ENCODE measurements around the gene ADARB1. TPM values are rescaled to one million over a fixed set of nuclear protein-coding genes. Genes with fewer than 3 reads are reported as not detected.
A peak's percentile ranks its signal among the peaks of the same experiment; 100 is the strongest.

Gene ADARB1
- total and polyA plus RNA-seq, 2 experiments from 2014 or later: 9.4 to 14.0 TPM

- Histone ChIP-seq H3K27me3 (no peaks in the 10 kb centered on the region), H3K4me3 (no peak overlapping the region), H3K27ac (no peak overlapping the region), H3K36me3 (peaks cover 10% of the 10 kb centered on the region), H3K4me1 (ENCODE audit: low read depth) (no peaks in the 10 kb centered on the region), H3K9me3 (ENCODE audit: low read depth) (no peaks in the 10 kb centered on the region)
- DNase-seq (ENCODE audit: low read depth in 1 of 2, low spot score in 1 of 2): no peak
- TF ChIP-seq, protein P1, sequence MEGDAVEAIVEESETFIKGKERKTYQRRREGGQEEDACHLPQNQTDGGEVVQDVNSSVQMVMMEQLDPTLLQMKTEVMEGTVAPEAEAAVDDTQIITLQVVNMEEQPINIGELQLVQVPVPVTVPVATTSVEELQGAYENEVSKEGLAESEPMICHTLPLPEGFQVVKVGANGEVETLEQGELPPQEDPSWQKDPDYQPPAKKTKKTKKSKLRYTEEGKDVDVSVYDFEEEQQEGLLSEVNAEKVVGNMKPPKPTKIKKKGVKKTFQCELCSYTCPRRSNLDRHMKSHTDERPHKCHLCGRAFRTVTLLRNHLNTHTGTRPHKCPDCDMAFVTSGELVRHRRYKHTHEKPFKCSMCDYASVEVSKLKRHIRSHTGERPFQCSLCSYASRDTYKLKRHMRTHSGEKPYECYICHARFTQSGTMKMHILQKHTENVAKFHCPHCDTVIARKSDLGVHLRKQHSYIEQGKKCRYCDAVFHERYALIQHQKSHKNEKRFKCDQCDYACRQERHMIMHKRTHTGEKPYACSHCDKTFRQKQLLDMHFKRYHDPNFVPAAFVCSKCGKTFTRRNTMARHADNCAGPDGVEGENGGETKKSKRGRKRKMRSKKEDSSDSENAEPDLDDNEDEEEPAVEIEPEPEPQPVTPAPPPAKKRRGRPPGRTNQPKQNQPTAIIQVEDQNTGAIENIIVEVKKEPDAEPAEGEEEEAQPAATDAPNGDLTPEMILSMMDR (IDR thresholded peaks at IDR 0.05; ENCODE audit: low read depth, low read length): no peak
Measured at GRCh38 chr21:45202889-45203288, 128.5 kb downstream of the ADARB1 start.

DNA sequence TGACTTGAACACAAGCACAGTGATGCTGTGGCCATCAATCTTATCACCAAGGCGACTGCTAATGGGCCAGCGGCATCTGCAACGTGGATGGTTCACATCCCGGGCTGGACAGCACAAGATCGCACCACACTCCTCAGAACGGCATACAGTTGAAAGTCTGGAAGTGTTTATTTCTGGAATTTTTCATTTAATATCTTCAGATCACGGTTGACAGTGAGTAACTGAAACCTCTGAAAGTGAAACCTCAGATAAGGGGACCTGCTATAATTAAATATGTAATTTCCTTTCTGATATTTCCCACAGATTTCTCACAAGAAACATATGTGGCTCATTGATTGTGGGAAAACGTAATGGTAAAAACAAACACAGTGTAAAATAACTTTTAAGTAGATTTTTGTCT lies 129.6 kb downstream of the ADARB1 start:
- no peaks in the 10 kb centered on the region for H3K9me3 ChIP-seq (ENCODE audit: low read depth)
- TF ChIP-seq, protein P1 (IDR thresholded peaks at IDR 0.05; ENCODE audit: low read depth, low read length): no peak
- no peak overlapping the region for H3K4me3 ChIP-seq
- peaks cover 10% of the 10 kb centered on the region for H3K36me3 ChIP-seq
- DNase-seq (ENCODE audit: low read depth in 1 of 2, low spot score in 1 of 2): no peak
- H3K27ac ChIP-seq: no peak overlapping the region
- no peaks in the 10 kb centered on the region for H3K27me3 ChIP-seq
- no peaks in the 10 kb centered on the region for H3K4me1 ChIP-seq (ENCODE audit: low read depth)

- Histone ChIP-seq H3K4me1 (ENCODE audit: low read depth) (no peaks in the 10 kb centered on the region), H3K27me3 (no peaks in the 10 kb centered on the region), H3K27ac (no peak overlapping the region), H3K9me3 (ENCODE audit: low read depth) (no peaks in the 10 kb centered on the region), H3K36me3 (peaks cover 10% of the 10 kb centered on the region), H3K4me3 (no peak overlapping the region)
- DNase-seq (ENCODE audit: low read depth in 1 of 2, low spot score in 1 of 2): no peak
- TF ChIP-seq, protein P1 (IDR thresholded peaks at IDR 0.05; ENCODE audit: low read depth, low read length): no peak
Measured at GRCh38 chr21:45204395-45204794, 130.0 kb downstream of the ADARB1 start.

- Histone ChIP-seq H3K9me3 (ENCODE audit: low read depth) (no peaks in the 10 kb centered on the region), H3K4me1 (ENCODE audit: low read depth) (peaks cover 6% of the 10 kb centered on the region), H3K36me3 (peaks cover 10% of the 10 kb centered on the region), H3K27ac (no peak overlapping the region), H3K27me3 (no peaks in the 10 kb centered on the region), H3K4me3 (no peak overlapping the region)
- no peak for DNase-seq (ENCODE audit: low read depth in 1 of 2, low spot score in 1 of 2)
- TF ChIP-seq, protein P1 (IDR thresholded peaks at IDR 0.05; ENCODE audit: low read depth, low read length): no peak
Measured at GRCh38 chr21:45207839-45208626, 133.7 kb downstream of the ADARB1 start.

DNA sequence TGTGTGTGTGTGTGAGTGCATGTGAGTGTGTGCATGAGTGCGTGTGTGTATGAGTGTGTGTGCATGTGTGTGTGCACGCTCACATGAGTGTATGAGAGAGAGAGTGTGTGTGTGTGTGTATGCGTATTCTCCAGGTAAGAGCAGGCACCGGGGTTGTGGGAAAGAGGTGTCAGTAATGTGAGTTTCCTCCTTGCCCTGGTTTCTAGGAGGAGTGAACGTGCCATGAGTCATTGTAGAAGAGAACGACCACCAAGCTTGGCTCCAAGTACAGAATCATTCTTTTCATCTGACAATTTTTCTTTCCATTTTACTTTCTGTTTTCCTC lies 134.2 kb downstream of the ADARB1 start:
- H3K27ac ChIP-seq: no peak overlapping the region
- no peaks in the 10 kb centered on the region for H3K27me3 ChIP-seq
- no peak overlapping the region for H3K4me3 ChIP-seq
- DNase-seq (ENCODE audit: low read depth in 1 of 2, low spot score in 1 of 2): peak in 1 of 2 donors; percentile 24
- TF ChIP-seq, protein P1 (IDR thresholded peaks at IDR 0.05; ENCODE audit: low read depth, low read length): no peak
- H3K36me3 ChIP-seq: peaks cover 10% of the 10 kb centered on the region
- H3K4me1 ChIP-seq (ENCODE audit: low read depth): peaks cover 6% of the 10 kb centered on the region
- H3K9me3 ChIP-seq (ENCODE audit: low read depth): no peaks in the 10 kb centered on the region

Data from cardiac muscle cell (in vitro differentiated cells and primary cell).